Fibroblast of peridontal ligament (primary cell): ENCODE results near the gene STKLD1.
"Not testable (repeated sequence)": the region's sequence is repeated elsewhere in the genome, so short reads cannot be mapped to it uniquely, and the experiment has no call there.

Experiments used
- DNase-seq: peaks from one replicate; pipeline ENCODE4 v3.0.0-alpha.2; 2010; ENCODE audit errors: extremely low read depth

STKLD1 gene

GRCh38 chr9:133362359-133363044 is 13.7 kb upstream of the STKLD1 start:
- DNase-seq, result no peak

GRCh38 chr9:133366435-133366834 is 9.7 kb upstream of the STKLD1 start:
- DNase-seq, result no peak

- DNase-seq, result no peak
Measured at GRCh38 chr9:133367221-133367620, 8.9 kb upstream of the STKLD1 start.

GRCh38 chr9:133367778-133368177 is 8.4 kb upstream of the STKLD1 start:
- no peak for DNase-seq

GRCh38 chr9:133368249-133368881 is 7.8 kb upstream of the STKLD1 start:
- no peak for DNase-seq

GRCh38 chr9:133369422-133369821 is 6.7 kb upstream of the STKLD1 start:
- DNase-seq, result no peak

GRCh38 chr9:133369933-133370332 is 6.2 kb upstream of the STKLD1 start:
- DNase-seq, result no peak

GRCh38 chr9:133370685-133371084 is 5.5 kb upstream of the STKLD1 start:
- no peak for DNase-seq

- DNase-seq, result no peak
Measured at GRCh38 chr9:133371261-133371711, 4.9 kb upstream of the STKLD1 start.

GRCh38 chr9:133372144-133372543 is 4.0 kb upstream of the STKLD1 start:
- DNase-seq, result no peak

- DNase-seq, result peak; percentile 71
Measured at GRCh38 chr9:133374612-133375115, 1.5 kb upstream of the STKLD1 start.

- DNase-seq, result no peak
Measured at GRCh38 chr9:133375116-133375723, 946 bp upstream of the STKLD1 start.

GRCh38 chr9:133377280-133377679 is 1.1 kb downstream of the STKLD1 start:
- not testable (repeated sequence) for DNase-seq

- peak; percentile 30 for DNase-seq
Measured at GRCh38 chr9:133377721-133378216, 1.6 kb downstream of the STKLD1 start.

- DNase-seq, result no peak
Measured at GRCh38 chr9:133378408-133378962, 2.3 kb downstream of the STKLD1 start.

GRCh38 chr9:133379153-133380086 is 3.3 kb downstream of the STKLD1 start:
- no peak for DNase-seq

GRCh38 chr9:133380734-133381133 is 4.6 kb downstream of the STKLD1 start:
- DNase-seq, result no peak

GRCh38 chr9:133382507-133383141 is 6.5 kb downstream of the STKLD1 start:
- no peak for DNase-seq

GRCh38 chr9:133383438-133383837 is 7.3 kb downstream of the STKLD1 start:
- DNase-seq, result no peak

GRCh38 chr9:133384736-133385321 is 8.7 kb downstream of the STKLD1 start:
- no peak for DNase-seq
